Activated CD8-positive, alpha-beta T cell treated with anti-CD3 and anti-CD28 coated beads for 36 hours (primary cell): Measurements from ENCODE around the gene NPY1R. TPM values are rescaled to one million over a fixed set of nuclear protein-coding genes. Genes with fewer than 3 reads are reported as not detected.

Experiments
- ATAC-seq: fragments of 200-7000 bp; cut with Tn5 transposase; one replicate; pipeline ENCODE4 v1.10.0; 2021; ENCODE audit warnings: mild to moderate bottlenecking, moderate library complexity
- CTCF ChIA-PET: fragments of 350-600 bp; sonication (Branson Sonifier 250); formaldehyde crosslinking; loops from one replicate; lab custom pipeline; 2021; ENCODE audit warnings: antibody characterized with exemption; lab: Charles Lee
- POLR2A ChIA-PET: fragments of 350-600 bp; sonication (Branson Sonifier 250); formaldehyde crosslinking; loops from one replicate; lab custom pipeline; 2021; ENCODE audit warnings: antibody characterized with exemption; lab: Charles Lee
- DNase-seq: peaks from one replicate; pipeline ENCODE4 v3.0.0-alpha.2; 2020
- H3K27ac Mint-ChIP-seq: one replicate; pipeline ENCODE4 v1.8.0; 2021; ENCODE audit warnings: mild to moderate bottlenecking, mixed read lengths
- H3K27me3 Mint-ChIP-seq: one replicate; pipeline ENCODE4 v1.8.0; 2021; ENCODE audit warnings: mixed read lengths
- H3K36me3 Mint-ChIP-seq: one replicate; pipeline ENCODE4 v1.8.0; 2021; ENCODE audit warnings: low read depth, mixed read lengths
- H3K4me1 Mint-ChIP-seq: one replicate; pipeline ENCODE4 v1.8.0; 2021; ENCODE audit warnings: low read depth, mixed read lengths
- H3K4me3 Mint-ChIP-seq: one replicate; pipeline ENCODE4 v1.8.0; 2021; ENCODE audit warnings: mild to moderate bottlenecking, moderate library complexity, mixed read lengths
- H3K9me3 Mint-ChIP-seq: one replicate; pipeline ENCODE4 v1.8.0; 2021; ENCODE audit warnings: mixed read lengths
- CTCF ChIP-seq: fragments of 200-600 bp; IDR thresholded peaks from one replicate; pipeline ENCODE4 v1.8.0; 2022; ENCODE audit warnings: antibody characterized with exemption, mild to moderate bottlenecking
- intact Hi-C: fragments of 100-400 bp; cut with micrococcal nuclease; formaldehyde crosslinking; loops from one replicate; pipeline ENCODE4 v1.10.0; 2022
- total RNA-seq, 2 experiments: library from RNA; stranded (reverse); gene quantifications; one replicate each; pipeline ENCODE4 v1.2.3, GENCODE V29; 2021

The NPY1R gene
- total RNA-seq, 2 experiments from 2014 or later, result not detected

- H3K27me3 Mint-ChIP-seq, result no peaks in the 10 kb centered on the region
- no peak for TF ChIP-seq CTCF
- no peak overlapping the region for H3K4me3 Mint-ChIP-seq
- ATAC-seq (no peak), DNase-seq (no peak)
- H3K36me3 Mint-ChIP-seq, result no peaks in the 10 kb centered on the region
- POLR2A ChIA-PET, result no interaction called here
- CTCF ChIA-PET, result no interaction called here
- no peaks in the 10 kb centered on the region for H3K4me1 Mint-ChIP-seq
- H3K27ac Mint-ChIP-seq, result no peak overlapping the region
- intact Hi-C loops, result no loop called here
- no peaks in the 10 kb centered on the region for H3K9me3 Mint-ChIP-seq
Observed at GRCh38 chr4:163303069-163303468, 29.3 kb downstream of the NPY1R start.

GRCh38 chr4:163300445-163300844 is 32.0 kb downstream of the NPY1R start:
- ChIA-PET CTCF (no interaction called here), POLR2A (no interaction called here)
- TF ChIP-seq CTCF, result no peak
- no peak for ATAC-seq
- Mint-ChIP-seq H3K4me3 (no peak overlapping the region), H3K27me3 (no peaks in the 10 kb centered on the region), H3K4me1 (no peaks in the 10 kb centered on the region), H3K9me3 (no peaks in the 10 kb centered on the region), H3K27ac (no peak overlapping the region), H3K36me3 (no peaks in the 10 kb centered on the region)
- intact Hi-C loops, result no loop called here
- no peak for DNase-seq

DNA sequence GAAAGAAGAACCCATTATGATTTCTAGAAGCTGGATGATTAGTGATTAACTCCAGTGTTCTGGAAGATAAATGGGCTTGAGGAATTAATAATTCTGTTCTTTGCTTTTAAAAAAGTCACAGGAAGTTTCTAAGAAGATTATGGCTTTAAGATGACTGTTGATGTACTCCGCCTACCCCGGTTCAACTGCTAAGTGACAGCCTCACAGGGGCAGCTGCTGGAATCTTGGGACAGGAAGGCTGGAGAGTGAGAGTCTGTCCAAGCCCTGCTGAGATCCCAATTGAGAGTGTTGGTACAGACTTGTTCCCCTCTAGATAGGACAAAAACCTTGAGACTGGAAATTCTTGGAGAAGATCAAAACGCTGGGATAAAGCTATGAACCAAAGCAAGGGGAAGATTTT is 37.3 kb downstream of the NPY1R start:
- no peak for DNase-seq
- intact Hi-C loops, result no loop called here
- Mint-ChIP-seq H3K36me3 (no peaks in the 10 kb centered on the region), H3K27me3 (peaks cover 5% of the 10 kb centered on the region), H3K4me1 (no peaks in the 10 kb centered on the region), H3K27ac (no peak overlapping the region), H3K4me3 (no peak overlapping the region), H3K9me3 (no peaks in the 10 kb centered on the region)
- no peak for TF ChIP-seq CTCF
- ChIA-PET POLR2A (no interaction called here), CTCF (no interaction called here)
- ATAC-seq, result no peak

DNA sequence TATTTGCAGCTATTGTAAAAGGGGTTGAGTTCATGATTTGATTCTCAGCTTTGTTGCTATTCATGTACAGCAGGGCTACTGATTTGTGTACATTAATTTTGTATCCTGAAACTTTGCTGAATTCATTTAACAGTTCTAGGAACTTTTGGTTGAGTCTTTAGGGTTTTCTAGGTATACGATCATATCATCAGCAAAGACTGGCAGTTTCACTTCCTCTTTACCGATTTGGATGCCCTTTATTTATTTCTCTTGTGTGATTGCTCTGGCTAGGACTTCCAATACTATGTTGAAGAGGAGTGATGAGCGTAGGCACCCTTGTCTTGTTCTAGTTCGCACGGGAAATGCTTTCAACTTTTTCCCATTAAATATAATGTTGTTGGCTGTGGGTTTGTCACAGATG is 48.1 kb downstream of the NPY1R start:
- Mint-ChIP-seq H3K36me3 (no peaks in the 10 kb centered on the region), H3K9me3 (no peaks in the 10 kb centered on the region), H3K27me3 (peaks cover 8% of the 10 kb centered on the region), H3K27ac (no peak overlapping the region), H3K4me1 (no peaks in the 10 kb centered on the region), H3K4me3 (no peak overlapping the region)
- intact Hi-C loops, result no loop called here
- TF ChIP-seq CTCF, result no peak
- POLR2A ChIA-PET, result no interaction called here
- ATAC-seq (no peak), DNase-seq (no peak)
- CTCF ChIA-PET, result no interaction called here

DNA sequence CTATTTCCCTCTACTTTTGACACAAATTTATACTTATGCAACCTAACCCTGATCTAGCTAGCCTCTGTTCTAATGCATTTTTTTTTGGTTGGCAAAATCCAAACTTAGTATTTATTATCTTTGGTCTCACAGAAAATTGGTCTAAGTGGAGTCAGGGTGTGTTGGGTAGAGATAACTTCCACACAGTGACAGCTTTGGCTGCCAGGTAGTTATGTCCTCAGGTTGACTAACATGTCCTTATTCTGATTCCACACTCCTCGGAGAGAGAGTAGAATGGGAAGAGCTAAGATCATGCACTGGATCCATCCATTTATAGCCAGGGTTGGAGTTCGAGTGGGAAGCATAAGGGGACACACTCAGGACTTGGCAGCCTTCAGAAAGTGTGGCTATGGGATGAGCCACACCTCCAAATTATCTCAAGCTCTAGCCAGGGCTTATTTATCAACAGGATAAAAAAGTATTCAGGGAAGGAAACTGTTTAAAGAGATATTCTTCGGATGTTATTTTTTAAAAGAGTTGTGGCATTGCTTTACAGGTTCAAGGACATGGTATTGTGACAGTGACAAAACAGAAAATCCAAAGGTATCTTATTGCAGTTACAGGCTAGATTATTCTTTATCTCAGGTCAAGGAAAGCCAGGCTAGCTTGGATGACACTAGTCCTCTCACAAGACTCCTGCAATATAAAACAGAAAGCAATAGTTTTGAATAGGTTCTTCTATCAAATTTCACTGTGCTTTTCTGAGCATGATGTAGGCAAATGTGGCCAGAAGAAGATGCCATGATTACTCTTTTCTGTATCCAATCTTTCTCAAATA is 51.5 kb downstream of the NPY1R start:
- no peak for TF ChIP-seq CTCF
- DNase-seq, result no peak
- ChIA-PET POLR2A (no interaction called here), CTCF (no interaction called here)
- intact Hi-C loops, result no loop called here
- ATAC-seq, result no peak
- H3K4me1 Mint-ChIP-seq, result no peaks in the 10 kb centered on the region
- no peak overlapping the region for H3K27ac Mint-ChIP-seq
- peaks cover 8% of the 10 kb centered on the region for H3K27me3 Mint-ChIP-seq
- no peak overlapping the region for H3K4me3 Mint-ChIP-seq
- no peaks in the 10 kb centered on the region for H3K36me3 Mint-ChIP-seq
- no peaks in the 10 kb centered on the region for H3K9me3 Mint-ChIP-seq
